H1 (cell line): ENCODE data around the gene NAE1. TPM values are rescaled to one million over a fixed set of nuclear protein-coding genes. Genes with fewer than 3 reads are reported as not detected.

Experiments
- CTCF ChIA-PET: fragments of 300-600 bp; sonication (Branson Sonifier 250); formaldehyde crosslinking; loops from one replicate; lab custom pipeline; 2021; ENCODE audit not compliant: partially characterized antibody; lab: Charles Lee
- POLR2A ChIA-PET: fragments of 300-600 bp; sonication (Branson Sonifier 250); formaldehyde crosslinking; loops from one replicate; lab custom pipeline; 2021; ENCODE audit warnings: inconsistent platforms; ENCODE audit not compliant: partially characterized antibody; lab: Charles Lee
- DNase-seq, 2 experiments: peaks; one replicate each; pipeline versions ENCODE4 v3.0.0 to v3.0.0-alpha.2; 2010 to 2022; ENCODE audit warnings: low spot score in 2 of 2, low read depth in 1 of 2, mixed read lengths in 1 of 2
- FAIRE-seq: peaks from 2 replicates; lab custom pipeline; 2011; peaks lifted over from hg19 to GRCh38; lab: Jason Lieb, UNC
- H2AFZ ChIP-seq: 2 replicates; pipeline ENCODE4 v1.8.1; 2012; ENCODE audit warnings: low read length, inconsistent platforms
- H2AK5ac ChIP-seq: 2 replicates; pipeline ENCODE4 v1.6.1; 2013; ENCODE audit warnings: low read depth, low read length
- H2BK120ac ChIP-seq: replicated peaks from 2 replicates; pipeline ENCODE3; 2013; ENCODE audit warnings: low read depth, low read length, inconsistent platforms
- H2BK12ac ChIP-seq: 2 replicates; pipeline ENCODE4 v1.6.1; 2013; ENCODE audit warnings: low read depth, low read length
- H2BK15ac ChIP-seq: 2 replicates; pipeline ENCODE4 v1.6.1; 2013; ENCODE audit warnings: low read length
- H2BK20ac ChIP-seq: 2 replicates; pipeline ENCODE4 v1.6.1; 2013; ENCODE audit warnings: low read length
- H2BK5ac ChIP-seq: 2 replicates; pipeline ENCODE4 v1.6.1; 2013; ENCODE audit warnings: low read depth, low read length
- H3K14ac ChIP-seq: 2 replicates; pipeline ENCODE4 v1.6.1; 2013; ENCODE audit warnings: inconsistent platforms; ENCODE audit not compliant: insufficient read length
- H3K18ac ChIP-seq: 2 replicates; pipeline ENCODE4 v1.6.1; 2013; ENCODE audit warnings: low read length; ENCODE audit errors: extremely low read depth
- H3K23ac ChIP-seq: 2 replicates; pipeline ENCODE4 v1.6.1; 2013; ENCODE audit warnings: inconsistent platforms; ENCODE audit not compliant: insufficient read length
- H3K23me2 ChIP-seq: 2 replicates; pipeline ENCODE4 v1.6.1; 2013; ENCODE audit warnings: low read depth, low read length
- H3K27ac ChIP-seq: 2 replicates; pipeline ENCODE4 v1.6.1; 2011; ENCODE audit warnings: low read depth, low read length, inconsistent platforms
- H3K27me3 ChIP-seq, 4 experiments: replicated peaks in 1 of 4; 1 replicate in 1 of 4; 2 replicates in 3 of 4; pipeline versions ENCODE4 v1.6.1 to v1.8.1; 2011 to 2013; ENCODE audit warnings: low read length in 3 of 4, mild to moderate bottlenecking in 3 of 4, inconsistent platforms in 2 of 4, mixed read lengths in 2 of 4, moderate library complexity in 1 of 4; ENCODE audit not compliant: control insufficient read depth in 3 of 4, insufficient read depth in 3 of 4; ENCODE audit errors: extremely low read depth in 1 of 4
- H3K36me3 ChIP-seq, 4 experiments: 2 replicates each; pipeline versions ENCODE4 v1.6.1 to v1.8.1; 2011 to 2013; ENCODE audit warnings: mild to moderate bottlenecking in 4 of 4, low read length in 3 of 4, moderate library complexity in 2 of 4, control low read depth in 1 of 4, inconsistent platforms in 1 of 4; ENCODE audit not compliant: insufficient read depth in 4 of 4, control insufficient read depth in 2 of 4
- H3K4ac ChIP-seq: replicated peaks from 2 replicates; pipeline ENCODE3; 2013; ENCODE audit warnings: low read length, low read depth, mixed read lengths, inconsistent platforms; ENCODE audit not compliant: insufficient read length
- H3K4me1 ChIP-seq, 4 experiments: replicated peaks in 1 of 4; 1 replicate in 1 of 4; 2 replicates in 3 of 4; pipeline versions ENCODE4 v1.6.1 to v1.8.1; 2011 to 2013; ENCODE audit warnings: low read length in 3 of 4, inconsistent platforms in 2 of 4, mixed read lengths in 1 of 4; ENCODE audit not compliant: insufficient read depth in 4 of 4, control insufficient read depth in 3 of 4
- H3K4me2 ChIP-seq, 2 experiments: 2 replicates each; pipeline versions ENCODE4 v1.6.1 to v1.8.1; 2011 to 2013; ENCODE audit warnings: low read depth in 2 of 2, low read length in 2 of 2, control low read depth in 1 of 2, inconsistent platforms in 1 of 2, mild to moderate bottlenecking in 1 of 2; ENCODE audit not compliant: insufficient read depth in 1 of 2
- H3K4me3 ChIP-seq, 4 experiments: fragments of 200-600, 300-600 bp in 1 of 4; sonication (generic), shearing (Covaris generic), sonication (Bioruptor Twin) in 1 of 4; 2 replicates each; pipeline versions ENCODE4 v1.5.1 to v1.8.1; 2011 to 2016; ENCODE audit warnings: low read length in 4 of 4, low read depth in 3 of 4, control low read depth in 2 of 4, inconsistent platforms in 2 of 4, mild to moderate bottlenecking in 2 of 4, mixed read lengths in 1 of 4, moderate library complexity in 1 of 4; ENCODE audit not compliant: insufficient read depth in 2 of 4; ENCODE audit errors: extremely low read depth in 1 of 4
- H3K56ac ChIP-seq: replicated peaks from 2 replicates; pipeline ENCODE3; 2013; ENCODE audit warnings: low read depth, mild to moderate bottlenecking, mixed read lengths, low read length, inconsistent platforms; ENCODE audit not compliant: insufficient read length
- H3K79me1 ChIP-seq: 2 replicates; pipeline ENCODE4 v1.6.1; 2013; ENCODE audit warnings: low read depth, low read length, control low read depth
- H3K79me2 ChIP-seq, 2 experiments: 2 replicates each; pipeline versions ENCODE4 v1.6.1 to v1.8.1; 2012 to 2013; ENCODE audit warnings: low read length in 2 of 2, mild to moderate bottlenecking in 2 of 2, inconsistent platforms in 1 of 2; ENCODE audit not compliant: insufficient read depth in 2 of 2, control insufficient read depth in 1 of 2
- H3K9ac ChIP-seq, 4 experiments: replicated peaks in 1 of 4; 1 replicate in 1 of 4; 2 replicates in 3 of 4; pipeline versions ENCODE4 v1.6.1 to v1.8.1; 2011 to 2013; ENCODE audit warnings: low read depth in 3 of 4, low read length in 3 of 4, control low read depth in 2 of 4, mild to moderate bottlenecking in 2 of 4, moderate library complexity in 2 of 4, inconsistent platforms in 1 of 4; ENCODE audit errors: extremely low read depth in 1 of 4
- H3K9me3 ChIP-seq, 2 experiments: 2 replicates each; pipeline versions ENCODE4 v1.6.1 to v1.8.1; 2012 to 2013; ENCODE audit warnings: mild to moderate bottlenecking in 2 of 2, moderate library complexity in 2 of 2, control low read depth in 1 of 2, inconsistent platforms in 1 of 2, low read depth in 1 of 2, low read length in 1 of 2, mixed read lengths in 1 of 2; ENCODE audit not compliant: insufficient read depth in 2 of 2
- H4K20me1 ChIP-seq, 2 experiments: replicated peaks in 1 of 2; 2 replicates each; pipeline versions ENCODE3 to v1.8.1; 2011 to 2013; ENCODE audit warnings: inconsistent platforms in 2 of 2, low read length in 2 of 2, mild to moderate bottlenecking in 1 of 2; ENCODE audit not compliant: insufficient read depth in 2 of 2, control insufficient read depth in 1 of 2
- H4K5ac ChIP-seq: 2 replicates; pipeline ENCODE4 v1.6.1; 2013; ENCODE audit warnings: low read length, low read depth, mixed read lengths, inconsistent platforms; ENCODE audit not compliant: insufficient read length
- H4K8ac ChIP-seq: 2 replicates; pipeline ENCODE4 v1.8.0; 2013; ENCODE audit warnings: mild to moderate bottlenecking, moderate library complexity, low read length, inconsistent platforms; ENCODE audit not compliant: insufficient read depth; ENCODE audit errors: extremely low read depth
- H4K91ac ChIP-seq: replicated peaks from 2 replicates; pipeline ENCODE3; 2013; ENCODE audit warnings: low read length, mixed read lengths, inconsistent platforms; ENCODE audit not compliant: insufficient read length
- ASH2L ChIP-seq: fragments of 200-600, 300-600 bp; sonication (generic); IDR thresholded peaks from one replicate; pipeline ENCODE4 v1.7.1; 2017; ENCODE audit warnings: low read length
- CHD2 ChIP-seq: IDR thresholded peaks from 2 replicates; pipeline ENCODE4 v1.6.1; 2012; ENCODE audit warnings: low read length, improper control_type of control experiment
- CTBP2 ChIP-seq: IDR thresholded peaks from 2 replicates; pipeline ENCODE4 v1.7.0; 2011; ENCODE audit warnings: borderline replicate concordance, mild to moderate bottlenecking, moderate library complexity, mixed read lengths, low read length; ENCODE audit not compliant: insufficient read depth, insufficient read length
- HDAC6 ChIP-seq: IDR thresholded peaks from one replicate; pipeline ENCODE4 v1.7.1; 2012; ENCODE audit warnings: low read depth, mild to moderate bottlenecking, inconsistent platforms, low read length, moderate library complexity
- JUND ChIP-seq: IDR thresholded peaks from 2 replicates; pipeline ENCODE4 v1.6.1; 2011; ENCODE audit warnings: mild to moderate bottlenecking, improper control_type of control experiment, low read length
- RFX5 ChIP-seq: IDR thresholded peaks from 2 replicates; pipeline ENCODE4 v1.6.1; 2011; ENCODE audit warnings: low read depth, low read length, improper control_type of control experiment, borderline replicate concordance
- WGBS, 2 experiments: shearing (Covaris generic) in 1 of 2; methylation state at CpG; one replicate each; pipeline versions ENCODE4 v1.1.6 to v1.1.7; 2013 to 2015; ENCODE audit warnings: low lambda C conversion rate in 2 of 2, mixed read lengths in 2 of 2, inconsistent platforms in 1 of 2, low coverage in 1 of 2, missing lambda C conversion rate in 1 of 2; ENCODE audit not compliant: insufficient replicate concordance in 2 of 2, insufficient coverage in 1 of 2, insufficient read length in 1 of 2; ENCODE audit errors: extremely low coverage in 1 of 2, missing lambda C conversion rate in 1 of 2; 5-methylcytosine and 5-hydroxymethylcytosine counted together
- polyA plus RNA-seq, 7 experiments: library from polyadenylated mRNA; depleted of rRNA in 3 of 7; stranded (reverse) in 5 of 7; unstranded in 2 of 7; fragments of >200 nt in 5 of 7; fragments of 200-250 nt in 2 of 7; gene quantifications; 1 replicate in 5 of 7; 2 replicates in 1 of 7; 4 replicates in 1 of 7; pipeline versions ENCODE4 v1.2.1 to v1.2.3, GENCODE V29; 2011 to 2013; ENCODE audit warnings: missing spikeins in 2 of 7, mixed read lengths in 2 of 7
- total RNA-seq: library from RNA; stranded (reverse); fragmentation: NEBNext Ultra II Directional; extraction: Animal tissue kit (Norgen Biotek cat#: 25700); gene quantifications from 2 replicates; pipeline ENCODE4 v1.2.1, GENCODE V29; 2021
- TF ChIP-seq, protein P1 (sequence below): IDR thresholded peaks from 2 replicates; pipeline ENCODE4 v1.6.1; 2011; ENCODE audit warnings: low read depth, mild to moderate bottlenecking, low read length; ENCODE audit not compliant: insufficient read depth

The NAE1 gene
- total and polyA plus RNA-seq, 2 of the 8 experiments (the other 6 are each of a cell fraction or from before 2014, with no cell fraction given): 66.6 to 155 TPM

DNA sequence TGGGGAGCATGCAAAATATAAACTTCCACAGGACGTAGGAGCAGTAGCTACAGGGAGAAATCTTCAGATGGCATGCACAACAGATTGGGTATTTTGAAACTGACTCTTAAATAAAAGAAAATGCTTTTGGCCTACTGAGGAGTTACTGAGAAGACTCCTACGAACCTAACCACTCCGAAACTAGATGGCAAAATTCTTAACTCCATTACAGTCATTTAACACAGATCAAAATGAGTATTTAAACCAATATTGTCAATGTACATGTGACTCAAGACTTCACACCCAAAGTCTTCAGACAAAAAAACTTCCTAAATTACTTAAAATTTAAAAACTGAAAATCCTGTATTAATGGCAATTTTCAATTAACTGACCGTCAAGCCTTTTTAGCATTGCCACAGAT, 21.0 kb downstream of the NAE1 start:
- no peak overlapping the region for H3K14ac ChIP-seq
- no peak overlapping the region for H3K4me3 ChIP-seq
- H3K9ac ChIP-seq: no peak overlapping the region
- H3K23ac ChIP-seq: no peak overlapping the region
- no peaks in the 10 kb centered on the region for H3K23me2 ChIP-seq
- no peak overlapping the region for H3K56ac ChIP-seq
- H3K79me1 ChIP-seq: no peaks in the 10 kb centered on the region
- no peak overlapping the region for H4K5ac ChIP-seq
- 92% methylated on average over 4 of the region's 4 CpGs; no CpG with 5 or more reads in 1 of the 2 experiments for WGBS, 2 experiments
- H3K27ac ChIP-seq: no peak overlapping the region
- H3K18ac ChIP-seq: no peak overlapping the region
- CTCF ChIA-PET: interaction anchor here (1.0 to 1.9 kb wide), 4 partner anchors 9 to 21 kb away, joined by 4 to 8 read pairs (median 4); partner anchors contain the start of gene NAE1
- H2BK12ac ChIP-seq: no peak overlapping the region
- peaks cover 21 to 83% (median 50%) of the 10 kb centered on the region in 4 experiments for H3K36me3 ChIP-seq
- no peaks in the 10 kb centered on the region for H3K79me2 ChIP-seq
- DNase-seq (no peak), FAIRE-seq (no peak)
- no peak overlapping the region for H2AK5ac ChIP-seq
- no peak overlapping the region for H3K4me2 ChIP-seq
- H2BK20ac ChIP-seq: no peak overlapping the region
- H3K4me1 ChIP-seq: no peaks in the 10 kb centered on the region
- H4K20me1 ChIP-seq: peaks cover 0 to 6% of the 10 kb centered on the region in 2 experiments
- no peak overlapping the region for H4K8ac ChIP-seq
- no peak overlapping the region for H2BK15ac ChIP-seq
- no peak overlapping the region for H2BK5ac ChIP-seq
- no peaks in the 10 kb centered on the region for H3K9me3 ChIP-seq
- H2BK120ac ChIP-seq: no peak overlapping the region
- no peaks in the 10 kb centered on the region for H3K27me3 ChIP-seq
- no peak overlapping the region for H3K4ac ChIP-seq
- H4K91ac ChIP-seq: no peak overlapping the region
- no peak overlapping the region for H2AFZ ChIP-seq
- POLR2A ChIA-PET: interaction anchor here (1.4 to 2.7 kb wide), 2 partner anchors 10 to 21 kb away, joined by 3 to 9 read pairs; partner anchors contain the start of gene NAE1
- no peak for TF ChIP-seq HDAC6
- TF ChIP-seq ASH2L: no peak
- no peak for TF ChIP-seq RFX5
- no peak for TF ChIP-seq JUND
- TF ChIP-seq, protein P1, sequence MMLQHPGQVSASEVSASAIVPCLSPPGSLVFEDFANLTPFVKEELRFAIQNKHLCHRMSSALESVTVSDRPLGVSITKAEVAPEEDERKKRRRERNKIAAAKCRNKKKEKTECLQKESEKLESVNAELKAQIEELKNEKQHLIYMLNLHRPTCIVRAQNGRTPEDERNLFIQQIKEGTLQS: no peak
- TF ChIP-seq CHD2: no peak
- no peak for TF ChIP-seq CTBP2
